GM19193 (cell line): ENCODE data around the gene TCHH.

Experiments used
- POLR2A ChIP-seq: IDR thresholded peaks from 4 replicates; pipeline ENCODE4 v1.6.1; 2011; ENCODE audit not compliant: insufficient read depth, insufficient read length; ENCODE audit errors: extremely low read depth

Gene TCHH

GRCh38 chr1:152125834-152126443 is 10.7 kb upstream of the TCHH start:
- TF ChIP-seq POLR2A = no peak

- no peak for TF ChIP-seq POLR2A
Observed at GRCh38 chr1:152118915-152119314, 3.7 kb upstream of the TCHH start.

GRCh38 chr1:152112885-152113432 is 2.3 kb downstream of the TCHH start:
- no peak for TF ChIP-seq POLR2A

GRCh38 chr1:152112101-152112884 is 3.0 kb downstream of the TCHH start:
- TF ChIP-seq POLR2A = no peak

GRCh38 chr1:152111515-152111968 is 3.7 kb downstream of the TCHH start:
- TF ChIP-seq POLR2A = no peak

GRCh38 chr1:152110860-152111514 is 4.3 kb downstream of the TCHH start:
- no peak for TF ChIP-seq POLR2A

- TF ChIP-seq POLR2A = no peak
Observed at GRCh38 chr1:152110365-152110859, 4.8 kb downstream of the TCHH start.

- TF ChIP-seq POLR2A = no peak
Observed at GRCh38 chr1:152109998-152110294, 5.3 kb downstream of the TCHH start.

GRCh38 chr1:152109231-152109997 is 5.8 kb downstream of the TCHH start:
- TF ChIP-seq POLR2A = no peak

- no peak for TF ChIP-seq POLR2A
Observed at GRCh38 chr1:152108882-152109222, 6.4 kb downstream of the TCHH start.

GRCh38 chr1:152107984-152108881 is 7.0 kb downstream of the TCHH start:
- no peak for TF ChIP-seq POLR2A

- no peak for TF ChIP-seq POLR2A
Observed at GRCh38 chr1:152107031-152107983, 7.9 kb downstream of the TCHH start.

- no peak for TF ChIP-seq POLR2A
Observed at GRCh38 chr1:152104854-152105253, 10.4 kb downstream of the TCHH start.
